ENCODE measurements around the gene NHS.

DNA sequence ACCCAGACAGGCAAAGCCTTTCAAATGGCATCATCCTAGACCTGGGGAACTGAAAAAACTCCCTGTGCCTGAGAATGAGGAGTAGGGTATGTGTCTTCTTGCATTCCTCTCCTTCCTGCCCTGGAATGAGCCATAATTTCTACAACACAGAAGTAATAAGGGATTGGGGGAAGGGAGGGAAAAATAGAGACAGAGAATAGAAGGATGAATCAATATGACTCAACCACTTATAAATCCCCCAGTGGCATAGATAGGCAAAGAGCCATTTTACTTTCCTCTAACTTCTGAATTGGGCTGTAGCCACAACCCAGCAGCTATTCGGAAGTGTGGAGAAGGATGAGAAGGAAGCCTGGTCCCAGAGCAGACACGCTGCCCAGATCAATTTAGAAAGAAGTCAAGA lies 99.9 kb downstream of the NHS start:
- TF ChIP-seq ZNF563 (CRISPR knock-in tag; IDR thresholded peaks at IDR 0.05) (no peak), GABPA (IDR thresholded peaks at IDR 0.05; ENCODE audit: low read depth, low read length) (no peak), GABPA (CRISPR knock-in tag; IDR thresholded peaks at IDR 0.05; ENCODE audit: low read depth) (no peak), ZNF644 (CRISPR knock-in tag; IDR thresholded peaks at IDR 0.05; ENCODE audit: low read depth) (no peak)
- TF ChIP-seq, protein P1, sequence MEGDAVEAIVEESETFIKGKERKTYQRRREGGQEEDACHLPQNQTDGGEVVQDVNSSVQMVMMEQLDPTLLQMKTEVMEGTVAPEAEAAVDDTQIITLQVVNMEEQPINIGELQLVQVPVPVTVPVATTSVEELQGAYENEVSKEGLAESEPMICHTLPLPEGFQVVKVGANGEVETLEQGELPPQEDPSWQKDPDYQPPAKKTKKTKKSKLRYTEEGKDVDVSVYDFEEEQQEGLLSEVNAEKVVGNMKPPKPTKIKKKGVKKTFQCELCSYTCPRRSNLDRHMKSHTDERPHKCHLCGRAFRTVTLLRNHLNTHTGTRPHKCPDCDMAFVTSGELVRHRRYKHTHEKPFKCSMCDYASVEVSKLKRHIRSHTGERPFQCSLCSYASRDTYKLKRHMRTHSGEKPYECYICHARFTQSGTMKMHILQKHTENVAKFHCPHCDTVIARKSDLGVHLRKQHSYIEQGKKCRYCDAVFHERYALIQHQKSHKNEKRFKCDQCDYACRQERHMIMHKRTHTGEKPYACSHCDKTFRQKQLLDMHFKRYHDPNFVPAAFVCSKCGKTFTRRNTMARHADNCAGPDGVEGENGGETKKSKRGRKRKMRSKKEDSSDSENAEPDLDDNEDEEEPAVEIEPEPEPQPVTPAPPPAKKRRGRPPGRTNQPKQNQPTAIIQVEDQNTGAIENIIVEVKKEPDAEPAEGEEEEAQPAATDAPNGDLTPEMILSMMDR (CRISPR knock-in tag; IDR thresholded peaks at IDR 0.05) = no peak
